HG02938 (cell line): ENCODE data around the gene SH3BP5L.
"Not testable (repeated sequence)": the region's sequence is repeated elsewhere in the genome, so short reads cannot be mapped to it uniquely, and the experiment has no call there.

Source experiments
- ATAC-seq: cut with Tn5 transposase; IDR thresholded peaks from one replicate; pipeline ENCODE4 v1.9.1; 2021; ENCODE audit warnings: mild to moderate bottlenecking, moderate library complexity; ENCODE audit not compliant: unreplicated experiment

SH3BP5L gene

DNA sequence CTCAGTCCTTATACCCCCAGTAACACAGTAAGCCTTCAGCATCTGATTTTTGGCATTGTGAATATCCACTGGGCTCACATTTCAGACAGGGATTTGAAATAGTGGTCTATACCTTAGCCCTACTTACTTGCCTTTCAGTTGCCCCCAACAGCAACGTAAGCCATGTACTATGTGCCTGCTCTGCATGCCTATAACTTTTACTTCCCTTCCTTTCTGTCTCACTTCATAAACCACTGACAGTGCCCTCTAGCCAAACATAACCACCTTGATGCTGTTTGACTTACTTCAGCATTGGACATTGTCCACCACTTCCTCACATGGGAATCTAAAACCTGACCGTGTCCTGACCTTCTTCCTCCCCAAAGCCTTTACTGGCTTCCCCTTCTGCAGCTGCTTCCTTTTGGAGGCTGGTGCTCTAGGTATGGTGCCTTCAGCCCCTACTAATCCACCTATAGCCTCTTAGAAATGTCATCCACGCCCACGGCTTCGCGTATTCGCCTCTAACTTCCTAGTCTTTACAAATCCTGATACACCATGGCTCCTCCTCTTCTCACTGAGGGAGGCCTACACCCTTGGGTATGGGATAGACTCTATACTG lies 8.7 kb upstream of the SH3BP5L start:
- no peak for ATAC-seq

DNA sequence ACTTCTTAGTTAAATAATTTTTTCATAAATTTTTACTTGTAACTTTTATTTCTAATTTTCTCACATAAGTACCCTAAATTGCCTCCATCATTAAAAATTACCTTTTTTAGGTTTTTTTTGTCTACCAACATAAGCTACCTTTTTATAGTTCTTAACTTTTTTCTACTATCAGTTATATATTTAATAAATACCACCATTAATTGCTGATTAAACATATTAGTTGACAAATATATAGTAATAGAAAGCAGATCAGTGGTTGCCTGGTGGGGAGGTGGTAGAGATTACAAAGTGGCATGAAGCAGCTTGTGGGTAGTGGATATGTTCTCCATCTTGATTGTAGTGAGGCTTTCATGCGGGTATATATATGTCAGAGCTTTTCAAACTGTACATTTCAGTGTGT lies 6.1 kb upstream of the SH3BP5L start:
- ATAC-seq, result no peak

DNA sequence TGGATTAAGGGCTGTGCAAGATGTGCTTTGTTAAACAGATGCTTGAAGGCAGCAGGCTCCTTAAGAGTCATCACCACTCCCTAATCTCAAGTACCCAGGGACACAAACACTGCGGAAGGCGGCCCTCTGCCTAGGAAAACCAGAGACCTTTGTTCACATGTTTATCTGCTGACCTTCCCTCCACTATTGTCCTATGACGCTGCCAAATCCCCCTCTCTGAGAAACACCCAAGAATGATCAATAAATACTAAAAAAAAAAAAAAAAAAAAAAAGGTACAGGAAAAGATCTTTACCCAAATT lies 5.0 kb upstream of the SH3BP5L start:
- not testable (repeated sequence) for ATAC-seq

DNA sequence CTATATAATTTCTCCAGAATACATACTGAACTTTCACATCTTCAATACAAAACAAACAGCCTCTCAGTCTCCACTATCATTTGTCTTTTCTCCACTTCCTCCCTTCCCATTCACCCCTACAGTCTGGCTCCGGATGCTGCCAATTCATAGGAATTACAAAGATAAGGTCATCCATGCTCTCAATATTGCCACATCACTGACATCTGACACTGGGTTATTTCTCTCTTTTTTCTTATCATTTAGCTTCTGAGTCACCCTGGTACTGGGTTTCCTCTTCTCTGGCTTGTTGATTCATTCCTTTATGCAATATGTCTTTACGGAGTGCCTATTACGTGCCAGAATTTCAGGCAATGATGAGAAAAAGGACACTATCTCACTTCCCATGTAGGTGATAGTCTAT lies 3.1 kb upstream of the SH3BP5L start:
- ATAC-seq, result no peak

DNA sequence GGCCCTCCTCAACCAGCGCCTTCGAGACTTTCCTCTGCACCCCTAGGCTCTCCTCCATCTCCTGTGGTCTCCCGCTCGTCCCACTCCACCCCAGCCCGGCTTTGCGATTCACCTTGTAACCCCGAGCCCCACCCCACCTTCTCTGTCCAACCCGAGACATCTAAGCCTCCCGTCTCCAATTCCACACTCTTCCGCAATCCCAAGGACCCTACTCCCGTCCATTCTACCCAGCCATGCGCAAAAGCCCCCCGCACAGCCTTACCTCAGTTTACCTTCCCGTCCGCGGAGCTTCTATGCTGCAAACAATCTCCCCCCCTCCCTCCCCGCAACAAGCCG lies 174 bp downstream of the SH3BP5L start:
- peak; percentile 2 for ATAC-seq

DNA sequence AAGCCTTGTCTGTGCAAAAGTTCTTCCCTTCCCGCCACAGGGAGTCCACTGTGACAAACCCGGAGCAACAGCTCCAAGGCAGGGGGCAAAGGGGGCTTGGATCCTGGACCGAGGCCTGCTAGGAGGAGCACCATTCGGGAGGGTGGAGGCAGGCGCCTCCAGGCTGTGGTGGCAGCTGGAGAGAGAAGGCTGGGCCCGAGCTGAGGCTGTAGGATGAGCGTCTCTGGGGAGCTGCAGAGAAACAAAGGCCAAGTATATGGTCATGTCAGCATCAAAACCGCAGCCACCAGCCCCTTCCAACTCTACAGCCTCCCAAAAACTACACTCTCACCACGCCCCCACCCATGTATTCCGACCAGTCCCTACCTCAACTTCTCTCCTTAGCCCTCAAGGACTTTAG lies 579 bp downstream of the SH3BP5L start:
- no peak for ATAC-seq

DNA sequence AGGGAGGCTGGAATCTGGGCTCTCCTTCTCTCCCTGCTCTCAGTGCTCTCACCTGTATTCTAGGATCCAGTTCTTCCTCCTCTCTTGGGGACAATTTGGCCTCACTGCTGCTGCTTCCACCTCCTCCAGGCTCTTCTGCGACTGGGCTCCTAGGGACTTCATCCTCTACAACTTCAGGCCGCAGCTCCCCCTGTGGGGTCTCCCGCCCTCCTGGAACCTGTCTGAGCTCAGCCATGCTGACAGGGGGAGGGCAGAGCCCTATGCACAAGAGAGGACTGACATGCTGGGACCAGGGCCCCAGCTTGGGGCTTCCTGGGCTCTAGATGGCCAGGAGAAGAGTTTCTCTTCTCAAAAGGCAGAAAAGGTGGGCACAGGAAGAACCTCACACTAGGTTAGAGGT lies 1.0 kb downstream of the SH3BP5L start:
- ATAC-seq, result no peak

DNA sequence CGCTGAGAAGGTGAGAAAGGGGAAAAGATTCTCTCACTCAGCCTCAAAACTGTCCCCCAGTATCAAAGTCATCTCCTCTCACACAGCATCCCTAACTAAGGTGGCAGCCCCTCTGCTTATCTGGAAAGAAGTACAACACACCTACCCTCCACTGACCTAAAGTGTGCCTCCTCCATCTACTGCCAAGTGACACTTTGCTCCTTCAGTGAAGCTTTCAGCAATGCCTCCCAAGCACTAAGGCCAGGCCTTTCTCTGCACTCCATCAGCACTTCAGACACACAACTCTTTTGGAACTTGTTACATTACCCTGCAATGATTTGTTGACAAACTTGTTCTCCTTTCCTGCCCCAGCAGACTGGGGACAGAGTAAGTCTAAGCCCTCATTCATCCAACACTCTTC lies 1.4 kb downstream of the SH3BP5L start:
- no peak for ATAC-seq

DNA sequence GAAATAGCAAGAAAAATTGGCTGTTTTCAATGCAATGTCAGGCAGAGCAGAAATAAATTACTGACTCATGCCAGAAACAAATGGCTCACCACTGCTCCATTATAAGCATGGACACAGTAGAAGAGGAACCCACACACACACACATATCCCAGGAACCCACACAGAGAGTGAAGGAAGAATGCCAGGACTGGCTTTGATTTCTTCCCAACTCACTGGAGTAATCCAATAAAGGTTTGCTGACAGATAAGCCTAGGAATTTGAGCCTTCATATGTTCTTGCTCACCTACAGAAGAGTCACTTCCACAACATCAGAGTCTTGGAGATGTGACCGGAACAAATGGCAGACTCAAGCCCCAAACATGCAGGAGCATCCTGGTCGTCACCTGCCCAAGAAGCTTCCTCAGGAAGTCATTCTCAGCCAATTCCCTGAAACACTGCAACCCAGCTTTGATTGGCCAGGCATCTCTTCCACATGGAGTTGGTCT lies 2.2 kb downstream of the SH3BP5L start:
- no peak for ATAC-seq

DNA sequence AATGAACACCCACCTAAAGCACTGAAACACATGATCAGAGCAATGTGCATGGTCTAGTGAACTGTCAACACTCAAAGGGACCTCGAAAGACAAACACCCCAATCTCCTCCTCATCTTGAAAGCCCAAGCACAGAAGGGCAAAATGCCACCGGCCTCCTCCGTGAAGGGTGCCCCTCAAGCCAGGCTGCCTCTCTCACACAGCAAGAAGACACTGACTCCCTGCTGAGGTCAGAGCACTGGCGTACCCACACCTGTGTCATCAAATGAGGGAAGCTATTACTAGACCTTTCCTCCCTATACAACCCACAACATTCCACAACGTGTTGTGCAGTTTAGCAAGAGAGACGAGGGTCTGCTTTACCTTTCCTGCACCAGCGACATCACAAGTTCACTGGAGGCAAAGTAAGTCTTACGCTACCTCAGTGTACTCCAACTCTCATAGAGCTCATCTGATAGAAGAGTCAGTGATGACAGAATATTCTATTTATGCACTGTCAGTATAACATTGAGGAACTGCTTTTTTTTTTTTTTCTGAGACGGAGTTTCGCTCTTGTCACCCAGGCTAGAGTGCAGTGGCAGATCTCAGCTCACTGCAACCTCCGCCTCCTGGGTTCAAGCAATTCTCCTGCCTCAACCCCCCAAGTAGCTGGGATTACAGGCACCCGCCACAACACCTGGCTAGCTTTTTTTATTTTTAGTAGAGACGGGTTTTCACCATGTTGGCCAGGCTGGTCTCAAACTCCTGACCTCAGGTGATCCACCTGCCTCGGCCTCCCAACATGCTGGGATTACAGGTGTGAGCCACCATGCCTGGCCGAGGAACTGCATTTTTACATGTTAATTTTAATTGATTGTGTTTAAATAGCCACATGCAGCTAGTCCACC lies 3.3 kb downstream of the SH3BP5L start:
- no peak for ATAC-seq

DNA sequence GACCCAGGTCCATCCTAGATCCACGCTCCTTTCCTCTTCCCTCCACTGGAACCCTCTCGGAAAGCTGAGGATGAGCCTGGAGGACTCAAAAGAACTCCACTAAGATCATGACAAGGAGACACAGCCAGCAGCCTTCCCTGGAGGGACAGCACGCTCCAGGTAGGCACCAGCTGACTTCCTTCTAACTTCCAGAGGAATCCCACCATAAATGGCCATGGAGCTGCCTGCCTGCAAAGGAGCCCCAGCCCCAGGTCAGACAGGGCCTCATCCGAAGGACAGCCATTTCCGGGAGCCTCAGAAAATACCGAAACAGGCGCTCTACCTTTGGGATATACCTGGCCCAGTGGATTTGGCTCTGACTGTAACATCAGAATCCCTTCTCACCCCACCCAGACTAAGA lies 4.1 kb downstream of the SH3BP5L start:
- no peak for ATAC-seq

DNA sequence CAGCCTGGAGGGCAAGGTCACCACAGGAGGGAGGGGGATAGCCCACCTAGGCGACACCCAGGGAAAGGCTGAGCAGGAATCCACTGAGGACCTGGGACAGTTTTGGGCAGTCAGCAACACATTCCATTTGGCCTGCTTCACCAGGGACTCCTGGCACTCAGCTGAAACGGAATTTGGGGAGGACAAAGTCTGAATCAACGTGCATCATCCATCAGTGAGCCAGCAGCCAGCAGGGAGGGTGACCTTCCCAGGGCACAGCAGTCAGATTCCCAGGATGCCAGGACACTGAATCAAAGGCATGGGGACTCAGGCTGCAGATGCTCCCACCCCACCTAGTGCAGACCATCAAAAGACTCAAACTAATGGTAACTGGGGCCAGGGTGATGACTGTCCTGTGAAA lies 4.6 kb downstream of the SH3BP5L start:
- ATAC-seq, result no peak

DNA sequence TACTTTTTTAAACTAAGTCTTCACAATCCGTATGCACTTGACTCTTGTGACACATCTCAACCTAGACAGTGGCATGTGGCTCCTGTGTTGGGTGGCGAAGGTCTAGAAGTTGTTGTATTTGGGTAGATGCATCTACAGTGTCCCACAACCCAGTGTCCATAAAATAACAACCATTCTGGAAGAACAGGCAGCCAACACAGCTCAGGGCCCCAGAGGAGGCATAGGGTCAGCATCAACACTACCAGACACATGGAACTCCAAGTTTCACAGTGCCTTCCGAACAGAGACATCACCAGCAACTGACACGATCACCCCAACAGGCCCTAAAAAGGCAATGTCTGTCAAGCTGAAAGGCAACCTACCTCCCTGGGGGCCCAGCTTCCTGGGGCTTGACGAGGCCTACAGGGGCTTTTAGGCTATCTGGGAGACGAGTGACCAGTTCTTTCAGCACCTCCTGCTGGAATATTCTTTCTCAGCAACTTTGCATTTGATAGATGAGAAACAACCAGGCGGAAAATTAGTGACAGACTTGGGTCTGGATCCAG lies 5.6 kb downstream of the SH3BP5L start:
- ATAC-seq, result no peak

DNA sequence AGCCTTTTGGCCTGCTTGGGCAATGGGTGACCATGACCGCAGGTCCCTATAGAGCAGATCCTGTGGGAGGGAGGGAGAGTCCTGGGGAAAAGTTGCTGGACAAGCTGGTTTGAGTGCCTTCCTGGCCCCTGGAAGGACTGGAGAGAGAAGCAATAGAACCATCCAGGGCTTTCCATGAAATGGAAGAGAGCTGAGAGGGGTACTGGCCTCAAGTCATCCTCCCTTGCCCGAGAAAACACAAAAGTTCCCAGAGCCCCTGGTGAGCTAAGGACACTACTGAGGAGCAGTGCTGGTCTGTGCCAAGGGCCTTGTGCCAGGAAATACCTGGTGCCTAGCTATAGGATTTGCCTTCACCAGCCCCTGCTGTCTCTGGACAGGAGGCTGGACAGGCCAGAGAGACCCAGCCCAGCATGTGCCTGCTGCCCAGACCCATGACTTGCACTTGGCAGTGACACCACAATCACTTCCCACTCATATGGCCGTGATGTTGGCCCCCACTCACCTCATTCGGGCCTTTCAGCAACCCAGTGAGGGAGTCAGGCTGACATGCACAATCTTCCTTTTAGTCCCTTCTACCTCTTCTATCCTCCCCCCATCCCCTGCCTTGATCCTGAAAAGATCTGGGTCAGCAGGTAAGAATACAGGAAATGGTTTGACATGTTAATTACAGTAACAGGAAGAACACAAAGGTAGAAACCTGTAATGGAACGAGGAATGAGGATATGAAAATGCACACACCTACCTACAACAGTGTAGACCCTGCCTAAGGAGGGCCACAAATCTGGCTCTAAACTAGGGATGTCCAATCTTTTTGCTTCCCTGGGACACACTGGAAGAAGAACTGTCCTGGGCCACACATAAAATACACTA lies 7.0 kb downstream of the SH3BP5L start:
- peak; percentile 24 for ATAC-seq

DNA sequence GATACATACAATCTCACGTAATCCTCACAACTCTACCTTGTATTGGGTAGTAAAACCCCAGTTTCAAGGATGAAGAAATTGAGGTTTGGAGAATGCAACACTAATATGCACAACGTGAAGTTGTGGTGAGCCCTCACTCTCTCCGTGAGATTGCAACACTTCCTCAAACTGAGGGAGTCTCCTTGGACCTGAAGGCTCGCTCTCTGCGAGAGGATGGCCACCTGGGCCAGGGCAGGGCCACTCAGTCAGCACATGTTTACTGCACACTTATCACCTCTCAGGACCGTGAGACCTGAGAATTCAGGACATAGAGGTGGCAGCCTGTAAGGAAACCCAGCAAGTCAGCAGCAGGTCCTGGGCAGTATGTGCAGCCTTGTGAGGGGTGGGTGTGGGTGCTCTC lies 8.7 kb downstream of the SH3BP5L start:
- no peak for ATAC-seq

DNA sequence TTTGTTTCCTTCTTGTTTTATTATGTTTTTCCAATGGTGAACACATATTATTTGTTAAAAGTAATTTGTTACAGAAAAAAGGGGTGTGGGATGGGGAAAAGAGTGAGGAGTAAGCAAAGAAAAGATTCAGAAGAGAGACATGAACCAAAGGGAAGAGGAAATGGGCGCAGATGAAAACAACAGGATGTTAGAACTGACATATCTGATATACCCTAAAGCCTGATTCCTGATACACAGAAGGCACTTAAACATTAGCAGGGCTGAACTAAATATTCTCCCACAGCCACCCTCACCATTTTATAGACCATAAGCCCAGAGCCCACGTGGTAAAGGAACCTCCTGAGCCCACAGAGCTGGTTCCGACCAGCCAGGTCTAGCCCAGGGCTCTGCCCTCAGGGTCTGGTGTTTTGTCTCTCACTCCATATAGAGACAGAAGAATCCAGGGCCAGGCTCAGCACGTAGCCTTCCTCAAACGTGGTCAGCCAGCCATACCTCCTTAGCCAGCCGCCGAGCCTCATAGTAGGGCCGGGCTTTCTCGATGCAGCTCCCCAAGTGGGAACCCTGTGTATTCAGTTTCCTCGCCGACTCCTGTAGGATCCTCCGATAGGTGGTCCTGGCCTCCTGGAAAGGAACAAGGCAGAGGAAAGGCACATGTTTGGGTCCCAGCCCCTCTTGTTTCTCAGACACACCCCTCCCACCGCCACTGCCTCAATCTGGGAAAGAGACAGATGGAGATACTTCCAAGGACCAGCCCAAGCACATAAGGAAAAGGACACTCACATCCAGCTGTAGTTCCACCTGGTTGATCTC lies 9.5 kb downstream of the SH3BP5L start:
- no peak for ATAC-seq

DNA sequence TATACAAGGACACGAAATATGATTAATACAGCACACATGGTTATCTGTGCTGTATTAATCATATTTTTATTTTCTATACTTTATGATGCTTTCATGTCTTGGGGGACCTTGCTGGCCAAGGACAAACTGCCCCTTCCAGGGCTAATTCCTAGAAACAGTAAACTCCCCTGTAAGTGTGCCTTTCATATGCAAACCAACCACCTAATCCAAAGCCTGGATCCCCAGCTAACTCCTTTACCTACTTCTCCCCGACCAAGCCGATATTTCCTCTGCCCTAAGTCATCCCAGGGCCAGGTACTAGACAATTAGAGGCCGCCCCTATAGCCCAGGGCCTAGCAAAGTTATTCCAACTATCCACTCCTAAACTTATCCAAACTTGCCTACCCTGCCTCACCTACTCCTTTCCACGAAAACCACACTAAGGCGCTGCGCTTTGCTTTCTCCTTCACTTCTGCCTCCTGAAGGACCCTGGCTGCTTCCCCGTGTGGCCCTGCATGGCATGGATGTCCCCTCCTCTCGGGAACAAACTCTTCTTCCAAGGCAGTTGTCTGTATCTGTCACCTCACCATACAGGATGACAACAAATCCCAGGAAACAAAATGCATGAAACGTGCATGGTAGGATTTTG lies 10.2 kb downstream of the SH3BP5L start:
- no peak for ATAC-seq

DNA sequence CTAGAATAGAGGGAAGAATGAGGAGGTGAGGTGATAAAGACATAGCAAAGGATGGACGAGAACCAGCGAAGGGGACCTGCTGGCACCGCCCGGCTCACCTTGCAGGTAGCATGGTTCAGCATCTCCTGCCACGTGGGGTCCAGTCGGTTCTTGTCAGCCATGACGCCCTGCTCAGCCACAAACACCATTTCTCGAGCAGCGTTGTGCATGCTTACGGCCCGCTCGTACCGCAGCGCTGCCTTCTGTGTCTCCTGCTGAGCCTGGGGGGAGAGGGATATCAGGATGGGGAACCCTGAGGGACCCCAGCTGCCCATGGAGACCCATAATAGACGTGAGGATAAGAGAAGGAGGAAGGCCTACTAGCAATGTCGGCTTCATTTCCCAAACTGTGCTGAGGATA lies 11.4 kb downstream of the SH3BP5L start:
- no peak for ATAC-seq

DNA sequence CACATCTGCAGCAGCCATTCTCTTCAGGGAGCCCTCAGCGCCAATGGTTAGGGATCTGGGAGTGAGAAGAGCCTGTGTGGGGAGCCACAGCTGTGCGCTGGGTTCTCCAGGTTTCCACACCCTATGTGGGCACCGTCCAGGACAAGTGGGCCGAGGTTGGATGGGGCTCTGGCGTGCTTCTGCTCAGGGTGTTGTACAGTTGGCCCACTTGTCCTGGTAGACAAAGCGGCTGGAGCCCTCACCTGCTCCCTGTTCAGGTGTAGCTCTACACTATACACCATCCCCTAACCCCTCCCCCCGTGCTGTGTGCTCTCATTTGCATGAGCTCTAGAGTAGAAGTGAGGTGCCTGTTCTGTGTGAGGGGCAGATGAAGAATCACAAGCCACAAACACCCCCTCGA lies 12.2 kb downstream of the SH3BP5L start:
- ATAC-seq, result no peak

DNA sequence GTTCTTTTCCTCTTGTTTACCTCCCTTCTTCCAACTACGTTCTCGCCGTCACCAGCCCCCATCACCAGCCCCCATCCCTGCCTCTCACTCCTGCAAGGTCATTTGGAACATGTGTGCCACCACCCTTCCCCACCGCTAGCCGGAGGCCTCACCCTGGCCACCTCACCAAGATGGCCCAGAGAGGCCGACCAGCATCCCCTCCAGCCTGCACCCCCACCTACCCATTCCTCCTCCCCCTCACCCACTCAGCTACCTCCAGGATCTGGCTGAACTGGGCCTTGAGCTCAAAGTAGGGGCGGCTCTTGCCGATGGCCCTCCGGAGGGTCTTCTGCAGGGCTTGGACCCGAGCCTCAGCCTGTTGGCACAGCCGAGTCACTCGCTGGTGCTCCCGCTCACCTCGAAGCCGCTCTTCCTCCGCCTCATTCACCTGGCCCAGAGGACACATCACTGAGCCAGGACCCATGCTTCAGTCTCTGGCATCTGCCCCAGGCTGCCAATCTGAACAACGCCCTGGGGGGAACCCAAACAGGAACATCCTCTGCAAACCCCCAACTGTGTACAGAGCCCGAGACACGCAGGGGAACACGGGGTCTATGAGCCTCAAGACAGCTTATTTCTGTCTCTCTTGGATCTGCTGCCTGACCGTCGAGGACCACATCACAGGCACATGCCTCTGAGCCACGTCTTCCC lies 12.8 kb downstream of the SH3BP5L start:
- ATAC-seq, result no peak
